ENCODE results near the gene CERS1.

The CERS1 gene

DNA sequence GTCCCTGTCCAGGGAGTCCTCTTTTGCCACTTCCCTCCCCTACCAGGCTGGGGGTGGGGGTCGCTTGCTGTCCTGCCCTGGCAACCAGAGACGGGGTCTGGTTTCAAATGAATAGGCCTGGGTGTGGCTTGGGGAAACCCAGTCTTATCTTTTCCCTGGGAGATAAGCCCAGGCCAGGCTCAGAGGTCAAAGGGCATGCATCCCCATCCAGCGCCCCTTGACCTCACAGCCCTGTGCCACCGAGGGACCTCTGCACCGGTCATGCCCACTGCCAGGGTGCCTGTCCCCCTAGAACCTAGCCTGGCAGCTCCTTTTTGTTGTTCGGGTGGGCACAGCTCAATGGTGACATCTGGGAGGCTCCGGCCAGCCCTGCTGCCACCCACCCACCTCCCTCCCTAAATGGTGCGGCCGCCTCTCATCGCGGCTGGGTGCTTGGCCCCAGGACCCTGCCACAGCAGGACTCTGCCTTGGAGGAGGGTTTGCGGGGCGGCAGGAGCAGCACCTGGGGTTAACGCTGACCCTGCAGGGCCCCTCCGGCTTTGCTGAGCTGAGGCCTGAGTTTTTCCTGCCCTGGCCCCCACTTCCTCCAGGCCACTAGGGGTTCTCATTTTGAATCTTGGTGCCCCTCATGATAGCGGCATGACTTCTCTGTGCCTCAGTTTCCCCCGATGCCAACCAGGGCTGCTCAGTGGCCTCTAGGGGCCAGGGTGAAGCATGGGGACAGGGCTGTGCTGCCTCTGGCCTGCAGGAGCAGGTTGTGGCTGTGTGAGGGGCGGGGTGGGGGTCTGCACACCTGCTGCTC, 2.9 kb upstream of the CERS1 start:
- DNase-seq: no peak

DNA sequence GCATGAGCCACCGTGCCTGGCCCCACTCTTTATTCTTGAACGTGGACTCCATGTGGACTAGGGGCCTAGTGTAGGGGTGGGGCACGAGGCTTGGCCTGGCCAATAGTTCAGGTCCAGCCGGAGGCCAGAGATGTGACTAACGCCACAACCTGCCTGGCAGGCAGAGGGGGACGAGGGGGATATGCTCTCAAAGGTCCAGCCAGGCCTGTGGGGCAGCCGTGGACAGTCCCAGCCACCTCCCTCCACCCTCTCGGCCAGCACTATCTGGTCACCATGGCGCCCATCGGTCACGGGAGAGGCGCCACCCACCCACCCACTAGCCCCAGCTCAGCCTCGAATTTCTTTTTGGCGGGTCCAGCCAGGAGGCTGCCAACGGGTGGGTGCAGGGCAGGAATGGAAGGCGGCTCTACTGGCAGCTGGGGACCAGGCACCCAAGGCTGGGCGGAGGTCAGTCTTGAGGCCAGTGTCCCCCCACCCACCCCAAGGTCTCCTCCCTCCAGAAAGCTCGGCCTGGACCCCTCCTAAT, 2.2 kb upstream of the CERS1 start:
- no peak for DNase-seq

DNA sequence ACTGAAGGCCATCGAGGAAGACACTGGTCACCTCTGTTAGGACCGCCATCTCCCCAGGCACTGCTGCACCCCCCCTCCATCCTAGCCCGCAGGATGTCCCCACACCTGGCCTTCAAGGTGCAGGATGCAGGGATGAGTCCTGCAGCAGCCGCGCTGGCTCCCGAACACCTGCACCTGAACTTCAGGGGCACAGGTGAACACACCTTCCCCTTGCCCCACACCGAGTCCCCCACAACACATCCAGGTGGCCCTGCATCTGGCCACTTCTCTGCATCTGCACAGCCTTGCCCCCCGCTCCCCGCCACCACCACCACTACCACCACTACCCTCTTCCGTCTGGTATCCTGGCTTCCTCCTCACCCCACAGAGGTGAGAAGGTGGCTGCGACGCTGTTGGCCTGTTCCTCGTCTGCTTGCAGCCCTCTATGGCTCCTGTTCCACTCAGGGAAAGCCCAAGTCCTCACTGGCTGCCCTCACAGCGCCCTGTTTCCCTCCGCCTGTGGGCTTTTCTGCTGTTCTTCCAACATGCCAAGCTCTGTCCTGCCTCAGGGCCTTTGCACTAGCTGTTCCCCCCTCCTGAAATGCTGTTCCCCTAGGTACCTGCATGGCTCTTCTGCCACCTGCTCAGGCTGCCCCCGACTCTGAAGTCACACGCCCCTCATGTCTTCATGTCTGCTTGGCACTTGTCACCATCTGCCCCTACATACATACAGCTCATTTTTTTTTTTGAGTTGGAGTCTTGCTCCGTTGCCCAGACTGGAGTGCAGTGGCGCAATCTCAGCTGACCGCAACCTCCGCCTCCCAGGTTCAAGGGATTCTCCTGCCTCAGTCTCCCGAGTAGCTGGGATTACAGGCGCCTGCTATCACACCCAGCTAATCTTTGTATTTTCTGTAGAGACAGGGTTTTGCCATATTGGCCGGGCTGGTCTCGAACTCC, 1.4 kb upstream of the CERS1 start:
- no peak for DNase-seq

DNA sequence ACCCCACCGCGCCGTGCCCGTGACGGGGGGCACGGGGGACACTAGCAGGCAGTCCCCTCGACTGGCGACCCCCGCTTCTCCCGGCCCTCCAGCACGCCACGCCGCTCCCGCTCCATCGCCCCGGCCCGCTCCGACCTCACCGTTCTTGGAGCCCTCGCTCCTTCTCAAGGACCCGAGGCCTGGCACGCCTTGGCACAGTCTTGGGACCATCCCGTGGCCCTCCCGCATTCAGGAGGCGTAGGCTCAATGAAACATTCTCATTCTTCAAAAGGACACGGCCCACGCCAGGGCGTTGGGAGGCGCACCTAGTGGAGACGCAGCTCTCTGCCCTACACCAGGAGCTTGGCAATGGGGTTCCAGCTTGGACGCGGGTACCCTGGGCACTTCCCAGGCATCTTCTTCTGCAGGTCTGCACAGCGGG, 473 bp upstream of the CERS1 start:
- DNase-seq: no peak

DNA sequence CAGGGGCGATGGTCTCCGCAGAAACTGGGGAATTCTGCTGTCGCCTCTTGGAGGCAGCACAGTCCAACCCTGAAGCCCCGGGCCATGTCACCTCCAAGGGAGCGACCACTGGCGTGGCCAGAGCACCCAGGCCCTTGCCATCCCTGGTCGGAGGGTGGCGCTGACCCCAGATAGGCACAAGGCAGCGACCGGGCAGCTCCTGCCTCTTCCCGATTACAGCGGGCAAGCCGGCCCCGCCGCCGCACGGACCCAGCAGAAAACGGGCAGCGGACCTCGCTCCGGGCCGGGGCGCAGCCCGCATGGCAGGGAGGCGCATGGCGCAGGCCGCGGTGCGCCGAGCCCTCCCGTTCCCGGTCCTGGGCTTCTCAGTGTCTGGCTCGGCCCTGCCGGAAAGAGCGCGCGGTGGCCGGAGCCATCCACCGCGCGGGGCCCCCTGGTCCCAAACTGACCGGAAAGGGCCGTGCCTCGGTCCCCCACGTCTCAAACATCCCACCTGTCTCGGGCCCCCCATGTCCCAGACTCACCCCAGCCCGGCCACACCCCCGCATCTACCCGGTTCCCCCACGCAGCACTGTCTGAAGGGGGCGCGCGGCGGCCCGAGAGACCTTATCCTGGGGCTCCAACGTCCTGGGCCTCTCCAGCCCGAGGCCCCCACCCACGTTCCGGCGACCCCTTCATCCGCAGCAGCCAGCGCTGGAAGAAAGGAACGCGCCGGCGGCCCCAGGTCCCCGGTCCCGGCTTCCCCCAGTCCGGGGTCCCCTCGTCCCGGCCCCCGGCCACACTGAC, 727 bp downstream of the CERS1 start:
- no peak for DNase-seq

DNA sequence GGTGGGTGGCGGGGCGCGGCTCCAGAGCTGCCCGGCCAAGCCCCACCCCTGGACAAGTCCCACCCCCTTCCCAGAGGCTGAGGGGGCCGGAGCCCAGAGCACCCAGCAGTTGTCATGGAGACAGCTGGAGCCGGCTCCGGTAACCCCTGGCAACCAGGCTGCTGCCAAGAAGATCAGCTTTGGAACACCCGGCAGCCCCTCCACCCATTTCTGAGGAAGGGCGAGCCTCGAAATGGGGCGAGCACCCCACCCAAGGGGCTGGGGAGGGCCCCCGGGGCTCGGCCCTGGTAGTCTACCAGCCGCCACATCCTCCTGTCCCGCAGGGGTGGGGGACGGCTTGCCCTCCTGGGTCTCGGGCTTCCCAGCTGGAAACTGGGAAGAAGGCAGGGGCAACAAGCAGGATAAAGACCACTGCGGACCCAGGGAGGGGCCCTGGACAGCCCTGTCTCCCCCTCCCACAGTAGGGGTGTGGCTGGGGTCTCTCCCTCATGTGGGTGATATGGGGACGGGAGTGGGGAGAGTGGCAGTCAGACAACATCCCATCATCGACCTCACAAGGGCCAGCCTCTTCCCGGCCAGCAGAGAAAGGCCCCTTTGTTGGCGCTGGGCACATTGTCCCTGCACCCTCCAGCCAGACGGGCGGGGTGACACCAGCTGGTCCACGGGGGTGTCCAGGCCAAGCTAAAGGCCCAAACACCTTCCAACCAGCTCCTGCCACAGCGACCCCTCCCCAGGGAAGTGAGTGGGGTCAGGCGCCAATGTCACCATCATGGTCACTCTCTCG, 1.5 kb downstream of the CERS1 start:
- no peak for DNase-seq

DNA sequence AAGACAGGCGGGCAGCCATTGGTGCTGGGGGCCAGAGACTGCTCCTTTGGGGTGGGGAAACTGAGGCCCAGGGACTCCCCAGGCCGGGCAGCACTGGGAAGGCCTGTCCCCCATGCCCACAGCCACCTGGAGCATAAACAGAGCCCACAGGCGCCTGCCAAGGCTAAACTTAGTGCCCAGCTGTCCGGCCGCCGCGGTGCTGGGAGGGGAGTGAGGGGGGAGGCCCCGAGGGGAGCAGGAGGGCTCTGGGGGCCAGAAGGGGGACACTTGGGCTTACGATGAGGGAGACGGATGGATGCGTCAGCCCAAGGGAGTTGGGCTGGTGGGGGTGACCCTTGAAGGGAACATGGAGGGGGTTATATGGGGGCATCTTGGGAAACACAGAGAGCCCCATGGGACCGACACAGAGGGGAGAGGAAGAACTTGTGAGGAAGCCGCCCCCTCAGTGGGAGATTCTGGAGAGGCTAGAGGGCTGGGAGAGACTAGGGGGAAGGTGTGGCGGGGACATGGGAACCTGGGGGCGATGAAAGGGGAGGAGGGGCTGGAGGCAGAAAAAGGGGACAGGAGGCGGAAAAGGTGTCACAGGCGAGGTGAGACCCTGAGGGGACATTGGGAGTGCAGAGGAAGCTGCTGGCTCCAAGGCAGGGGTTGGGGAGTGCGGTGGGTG, 2.2 kb downstream of the CERS1 start:
- no peak for DNase-seq

DNA sequence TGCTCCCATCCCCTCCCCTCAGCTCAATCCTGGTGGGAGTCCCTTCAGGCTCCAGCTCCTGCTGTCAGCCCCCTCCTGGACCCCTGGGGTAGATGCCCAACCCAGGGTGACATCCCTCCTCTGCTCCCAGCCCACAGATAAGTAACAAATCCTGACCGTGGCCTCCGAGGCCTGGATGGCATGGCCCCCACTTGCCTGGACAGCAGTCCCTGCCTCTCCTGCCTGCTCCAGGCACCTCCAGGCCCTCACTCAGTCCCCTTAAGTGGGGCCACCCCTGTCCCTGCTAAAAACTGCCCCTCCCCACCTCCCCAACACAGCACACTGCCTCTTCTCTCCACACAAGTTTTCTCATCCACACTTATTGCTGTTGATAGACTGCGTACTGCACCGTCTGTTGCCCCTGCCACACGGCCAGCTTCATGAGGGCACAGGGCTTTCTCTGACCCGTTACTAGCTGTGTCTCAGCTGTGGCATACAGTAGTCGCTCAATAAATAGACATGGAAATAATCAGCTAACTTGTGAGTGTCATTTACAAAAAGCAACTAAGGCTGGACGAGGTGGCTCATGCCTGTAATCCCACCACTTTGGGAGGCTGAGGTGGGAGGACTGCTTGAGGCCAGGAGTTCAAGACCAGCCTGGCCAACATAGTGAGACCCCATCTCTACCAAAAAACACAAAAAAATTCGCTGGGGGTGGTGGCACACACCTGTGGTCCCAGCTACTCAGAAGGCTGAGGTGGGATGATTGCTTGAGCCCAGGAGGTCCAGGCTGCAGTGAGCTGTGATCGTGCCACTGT, 5.8 kb downstream of the CERS1 start:
- DNase-seq: no peak

DNA sequence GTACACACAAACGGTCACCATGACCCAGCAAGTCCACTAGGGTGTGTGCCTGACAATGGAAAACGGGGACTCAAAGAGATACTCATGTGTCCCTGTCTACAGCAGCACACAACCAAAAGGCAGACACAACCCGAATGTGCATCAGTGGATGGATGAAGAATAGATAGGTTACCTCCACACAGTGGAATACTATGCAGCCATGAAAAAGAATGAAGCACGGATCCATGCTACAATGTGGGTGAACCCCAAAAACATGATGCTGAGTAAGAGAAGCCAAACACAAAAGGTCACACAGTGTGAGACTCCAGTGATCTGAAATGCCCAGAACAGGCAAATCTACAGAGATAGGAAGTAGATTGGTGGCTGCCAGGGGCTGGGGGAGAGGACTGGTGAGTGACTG, 9.0 kb downstream of the CERS1 start:
- no peak for DNase-seq

DNA sequence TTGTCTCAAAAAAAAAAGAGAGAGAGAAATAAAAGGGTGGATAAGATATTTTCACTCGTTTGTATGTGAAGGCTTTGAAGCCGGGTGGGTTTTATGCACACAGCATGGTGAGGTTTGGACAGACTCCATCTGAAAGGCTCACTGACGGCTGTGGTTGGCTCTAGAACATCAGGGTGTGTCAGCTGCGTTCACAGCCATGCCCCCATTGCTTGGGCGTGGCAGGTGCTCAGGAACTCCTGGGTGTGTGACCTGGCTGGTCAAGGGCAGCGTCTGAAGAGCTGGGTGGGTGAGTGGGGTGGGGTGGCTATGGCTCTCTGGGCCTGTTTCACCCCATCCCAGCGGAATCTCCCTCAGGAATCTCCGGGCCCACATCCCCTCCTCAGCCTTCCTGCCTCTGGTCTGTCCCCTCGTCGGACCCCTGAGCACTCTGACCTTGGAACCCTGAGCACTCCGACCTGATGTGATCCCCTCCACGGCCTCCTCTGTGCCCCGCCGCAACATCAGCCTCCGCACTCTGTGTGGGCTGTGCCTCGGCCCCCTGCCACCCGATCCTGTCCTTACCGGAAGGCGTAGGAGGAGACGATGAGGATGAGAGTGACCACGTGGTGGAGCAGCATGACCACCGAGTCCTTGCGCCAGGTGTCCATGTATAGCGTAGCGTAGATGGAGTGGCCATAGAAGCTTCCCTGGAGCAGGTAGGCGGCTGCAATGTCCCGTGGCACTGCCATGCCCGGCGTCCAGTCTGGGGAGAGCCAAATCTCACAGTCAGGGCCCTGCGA, 12.2 kb downstream of the CERS1 start:
- DNase-seq: no peak

DNA sequence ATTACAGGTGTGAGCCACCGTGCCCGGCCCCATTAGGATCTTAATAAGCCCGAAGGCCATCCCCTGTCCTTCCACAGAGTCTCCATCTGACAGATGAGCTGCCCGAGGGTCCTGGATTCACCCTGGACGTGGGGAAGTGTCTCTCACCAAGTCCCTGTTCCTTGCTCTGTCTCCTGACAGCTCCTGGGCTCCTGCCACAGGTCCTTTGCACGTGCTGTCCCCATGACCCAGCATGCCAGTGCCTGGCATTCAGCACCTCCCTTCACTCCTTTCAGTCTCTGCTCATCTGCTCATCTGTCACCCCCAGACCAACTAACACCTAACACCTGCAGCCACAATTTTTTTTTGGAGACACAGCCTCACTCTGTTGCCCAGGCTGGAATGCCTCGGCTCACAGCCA, 14.5 kb downstream of the CERS1 start:
- no peak for DNase-seq

DNA sequence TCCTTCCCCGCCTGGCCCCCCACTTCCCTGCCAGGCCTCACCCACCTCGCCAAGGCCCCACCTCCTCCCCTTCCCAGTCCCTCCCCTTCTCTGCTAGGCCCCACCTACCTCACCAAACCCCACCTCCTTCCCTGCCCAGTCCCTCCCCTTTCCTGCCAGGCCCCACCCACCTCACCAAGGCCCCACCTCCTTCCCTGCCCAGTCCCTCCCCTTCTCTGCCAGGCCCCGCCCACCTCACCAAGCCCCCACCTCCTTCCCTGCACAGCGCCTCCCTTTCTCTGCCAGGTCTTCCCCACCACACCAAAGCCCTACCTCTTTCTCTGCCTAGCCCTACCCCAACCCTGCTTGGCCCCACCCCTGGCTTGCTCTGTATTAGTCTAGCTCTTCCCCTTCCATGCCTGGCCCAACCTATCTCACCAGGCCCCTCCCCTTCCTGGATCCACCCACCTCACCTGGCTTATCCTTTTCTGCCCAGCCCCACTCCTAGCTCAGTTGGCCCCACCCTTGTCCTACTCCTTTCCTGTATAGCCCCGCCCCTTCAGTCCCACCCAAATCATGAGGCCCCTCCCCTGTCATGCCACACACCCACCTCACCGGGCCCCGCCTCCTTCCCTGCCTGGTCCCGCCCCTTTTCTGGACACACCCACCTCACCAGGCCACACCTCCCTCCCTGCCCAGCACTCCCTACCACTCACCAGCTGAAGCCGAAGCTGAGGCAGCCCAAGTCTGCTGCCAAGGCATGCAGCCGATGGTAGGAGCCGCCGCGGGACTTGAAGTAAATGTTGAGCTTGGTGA, 16.2 kb downstream of the CERS1 start:
- DNase-seq: no peak

DNA sequence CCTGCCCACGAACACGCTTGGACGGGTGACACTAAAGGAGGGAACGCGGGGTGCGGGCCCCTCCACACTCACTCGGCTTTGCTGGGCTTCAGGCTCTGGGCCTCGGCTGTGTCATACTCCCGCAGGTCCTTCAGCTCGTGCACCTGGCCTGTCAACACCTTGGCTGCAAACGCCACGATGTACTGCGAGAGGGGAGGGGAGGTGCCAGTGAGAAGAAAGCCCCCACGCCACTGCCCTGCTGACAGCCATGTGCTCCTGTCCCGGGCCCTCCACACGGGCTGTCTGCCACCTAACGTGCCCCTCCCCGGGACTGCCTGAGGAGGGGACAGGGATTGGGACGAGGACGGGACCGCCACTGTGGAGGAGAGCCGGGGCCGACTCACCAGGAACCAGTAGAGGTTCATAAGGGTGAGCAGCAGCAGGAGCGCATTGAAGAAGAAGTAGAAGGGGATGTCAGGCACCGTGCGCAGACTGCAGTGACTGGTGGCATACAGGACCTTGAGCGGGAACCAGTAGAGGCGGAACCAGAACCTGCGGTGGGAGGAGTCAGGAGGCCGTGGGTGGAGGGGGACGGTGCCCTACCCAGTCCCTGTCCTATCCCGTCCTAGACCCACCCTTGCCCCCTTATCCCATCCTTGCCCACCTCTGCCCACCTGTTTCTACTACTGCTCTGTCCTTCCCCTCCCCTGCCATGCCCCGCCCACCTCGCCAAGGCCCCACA, 16.9 kb downstream of the CERS1 start:
- DNase-seq: no peak

DNA sequence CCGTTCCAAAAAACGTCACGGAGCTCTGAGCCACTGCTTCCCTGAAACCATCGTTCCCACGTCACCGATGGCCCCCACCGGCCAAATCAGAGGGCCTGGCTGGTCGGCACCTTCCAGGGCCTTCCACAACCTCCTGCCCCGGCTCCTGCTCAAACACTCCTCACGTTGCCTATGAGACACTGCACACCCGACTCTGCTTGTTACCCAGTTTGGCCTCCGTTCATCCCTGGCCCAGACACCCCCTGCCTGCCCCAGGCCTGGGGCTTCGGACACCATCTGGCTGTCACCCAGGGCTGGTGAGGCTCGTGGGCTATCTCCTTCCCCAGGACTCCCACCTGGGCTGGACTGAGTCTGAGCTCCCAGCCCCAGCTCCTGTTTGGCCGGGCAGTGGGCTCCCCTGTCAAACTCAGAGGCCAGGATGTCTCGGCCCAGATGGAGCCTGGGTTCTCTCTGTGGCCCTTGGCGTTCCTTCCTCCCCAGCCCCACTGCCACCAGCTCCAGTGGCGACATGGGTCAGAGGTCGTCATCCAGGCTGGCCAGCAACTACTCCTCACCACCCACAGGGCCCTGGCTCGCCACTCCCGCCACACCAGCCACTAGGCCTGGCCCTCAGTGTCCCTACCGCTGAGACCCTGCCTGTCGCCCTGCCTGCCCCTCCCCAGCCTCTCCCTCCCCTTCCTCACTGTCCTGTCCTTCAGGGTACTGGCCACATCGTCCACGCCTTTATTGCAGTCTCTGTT, 17.7 kb downstream of the CERS1 start:
- no peak for DNase-seq

DNA sequence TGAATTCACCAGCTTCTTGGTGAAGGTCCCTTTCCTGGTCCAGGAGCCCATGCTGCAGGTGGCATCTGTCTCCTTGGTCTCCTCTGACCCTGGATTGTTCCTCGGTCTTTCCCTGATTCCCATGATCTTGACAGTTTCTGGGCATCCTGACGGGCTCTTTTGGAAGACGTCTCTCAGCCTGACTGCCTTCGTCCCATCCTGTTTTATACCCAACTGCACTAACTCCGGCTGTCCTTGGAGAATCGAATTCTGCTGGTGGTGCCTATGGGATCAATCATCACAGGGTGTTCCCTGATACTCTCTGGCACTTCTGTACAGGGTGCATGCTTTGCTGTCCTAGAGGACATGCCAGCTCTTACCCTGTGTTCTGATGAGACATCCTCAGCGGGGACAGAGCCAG, 19.1 kb downstream of the CERS1 start:
- no peak for DNase-seq

DNA sequence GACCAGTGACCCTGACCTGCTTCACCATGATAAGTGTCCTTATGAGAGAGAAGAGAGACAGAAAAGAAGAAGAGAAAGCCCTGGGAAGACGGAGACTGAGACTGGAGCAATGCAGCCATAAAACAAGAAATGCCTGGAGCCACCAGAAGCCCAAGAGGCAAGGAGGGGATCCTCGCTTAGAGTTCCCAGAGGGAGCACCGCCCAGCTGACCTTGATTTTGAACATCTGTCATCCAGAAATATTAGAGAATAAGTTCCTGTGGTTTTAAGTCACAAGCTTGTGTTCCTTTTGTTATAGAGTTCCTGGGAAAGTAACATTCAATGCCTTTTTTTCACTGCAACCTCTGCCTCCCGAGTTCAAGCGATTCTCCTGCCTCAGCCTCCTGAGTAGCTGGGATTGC, 20.2 kb downstream of the CERS1 start:
- DNase-seq: no peak

DNA sequence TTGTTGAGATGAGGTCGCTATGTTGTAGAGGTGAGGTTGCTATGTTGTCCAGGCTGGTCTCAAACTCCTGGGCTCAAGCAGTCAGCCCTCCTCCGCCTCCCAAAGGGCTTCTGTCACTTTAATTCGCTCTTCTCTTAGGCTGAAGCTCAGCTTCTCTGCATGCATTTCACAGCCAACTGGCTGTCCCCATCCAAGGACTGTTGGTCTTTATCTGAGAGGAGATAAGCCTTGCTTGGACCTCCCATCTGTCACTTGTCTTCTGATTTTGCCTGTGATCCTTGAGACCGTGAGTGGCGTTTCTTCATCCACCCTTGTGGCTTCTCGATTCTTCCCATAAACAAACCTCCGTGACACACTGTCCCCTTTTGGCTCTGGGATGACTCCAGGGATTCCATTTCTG, 24.4 kb downstream of the CERS1 start:
- no peak for DNase-seq

Measured in NCI-H2081 treated with DMSO at 0.1 percent for 48 hours (cell line).